Skin epidermis (tissue), 12 donors: ENCODE measurements around the gene NRARP.
A peak's percentile ranks its signal among the peaks of the same experiment; 100 is the strongest.

Source experiments
- H3K27ac ChIP-seq, 21 experiments: fragments of 200-600 bp; sonication (generic) in 11 of 21; one replicate each; pipeline ENCODE4 v1.5.0; 2020; ENCODE audit warnings: mild to moderate bottlenecking in 3 of 21, inconsistent platforms in 2 of 21, moderate library complexity in 2 of 21
- H3K4me3 ChIP-seq, 7 experiments: fragments of 200-600 bp; sonication (generic) in 2 of 7; one replicate each; pipeline ENCODE4 v1.5.0; 2020; ENCODE audit warnings: inconsistent platforms in 2 of 7, mild to moderate bottlenecking in 2 of 7, moderate library complexity in 1 of 7

Gene NRARP

GRCh38 chr9:137323531-137324331 is 21.7 kb upstream of the NRARP start:
- Histone ChIP-seq H3K27ac (no peak overlapping the region), H3K4me3 (no peak overlapping the region)

- peak overlapping the region in 1 of 21 experiments; percentile 77 for H3K27ac ChIP-seq
- H3K4me3 ChIP-seq, result no peak overlapping the region
These were observed 19.8 kb upstream of the NRARP start for GRCh38 chr9:137321726-137322361.

GRCh38 chr9:137320555-137321384 is 18.7 kb upstream of the NRARP start:
- Histone ChIP-seq H3K27ac (peak overlapping the region in 13 of 21 experiments; percentile 20 to 77 (median 48)), H3K4me3 (no peak overlapping the region)

GRCh38 chr9:137319739-137320551 is 17.9 kb upstream of the NRARP start:
- no peak overlapping the region for H3K4me3 ChIP-seq
- H3K27ac ChIP-seq, result peak overlapping the region in 11 of 21 experiments; percentile 20 to 77 (median 48)

- Histone ChIP-seq H3K4me3 (no peak overlapping the region), H3K27ac (peak overlapping the region in 9 of 21 experiments; percentile 19 to 77 (median 43))
These were observed 17.1 kb upstream of the NRARP start for GRCh38 chr9:137319011-137319738.

GRCh38 chr9:137318602-137319001 is 16.5 kb upstream of the NRARP start:
- H3K27ac ChIP-seq, result peak overlapping the region in 11 of 21 experiments; percentile 16 to 77 (median 43)
- no peak overlapping the region for H3K4me3 ChIP-seq

GRCh38 chr9:137317718-137318511 is 15.8 kb upstream of the NRARP start:
- Histone ChIP-seq H3K4me3 (no peak overlapping the region), H3K27ac (peak overlapping the region in 4 of 21 experiments; percentile 21 to 77 (median 56))

- Histone ChIP-seq H3K4me3 (no peak overlapping the region), H3K27ac (peak overlapping the region in 4 of 21 experiments; percentile 24 to 77 (median 74))
These were observed 15.1 kb upstream of the NRARP start for GRCh38 chr9:137317021-137317717.

- Histone ChIP-seq H3K4me3 (peak overlapping the region in 6 of 7 experiments; percentile 5 to 26 (median 10)), H3K27ac (peak overlapping the region in 16 of 21 experiments; percentile 6 to 86 (median 52))
These were observed 14.2 kb upstream of the NRARP start for GRCh38 chr9:137316012-137316981.

GRCh38 chr9:137315581-137316011 is 13.5 kb upstream of the NRARP start:
- Histone ChIP-seq H3K27ac (peak overlapping the region in 16 of 21 experiments; percentile 6 to 86 (median 52)), H3K4me3 (peak overlapping the region in 2 of 7 experiments; percentile 5 to 25)

GRCh38 chr9:137314561-137315560 is 12.8 kb upstream of the NRARP start:
- Histone ChIP-seq H3K27ac (peak overlapping the region in 14 of 21 experiments; percentile 7 to 92 (median 54)), H3K4me3 (no peak overlapping the region)

GRCh38 chr9:137313956-137314560 is 12.0 kb upstream of the NRARP start:
- H3K27ac ChIP-seq, result peak overlapping the region in 7 of 21 experiments; percentile 7 to 92 (median 86)

GRCh38 chr9:137313326-137313936 is 11.4 kb upstream of the NRARP start:
- H3K27ac ChIP-seq, result peak overlapping the region in 12 of 21 experiments; percentile 7 to 92 (median 86)
- no peak overlapping the region for H3K4me3 ChIP-seq

More at GRCh38 chr9:137313956-137314560, 12.0 kb upstream of the NRARP start:
- no peak overlapping the region for H3K4me3 ChIP-seq
